A204.1 (cell line): ENCODE measurements around the gene RANBP9.

Experiments used
- FAIRE-seq: peaks from 2 replicates; lab custom pipeline; 2012; peaks lifted over from hg19 to GRCh38; lab: Jason Lieb, UNC

RANBP9 gene

DNA sequence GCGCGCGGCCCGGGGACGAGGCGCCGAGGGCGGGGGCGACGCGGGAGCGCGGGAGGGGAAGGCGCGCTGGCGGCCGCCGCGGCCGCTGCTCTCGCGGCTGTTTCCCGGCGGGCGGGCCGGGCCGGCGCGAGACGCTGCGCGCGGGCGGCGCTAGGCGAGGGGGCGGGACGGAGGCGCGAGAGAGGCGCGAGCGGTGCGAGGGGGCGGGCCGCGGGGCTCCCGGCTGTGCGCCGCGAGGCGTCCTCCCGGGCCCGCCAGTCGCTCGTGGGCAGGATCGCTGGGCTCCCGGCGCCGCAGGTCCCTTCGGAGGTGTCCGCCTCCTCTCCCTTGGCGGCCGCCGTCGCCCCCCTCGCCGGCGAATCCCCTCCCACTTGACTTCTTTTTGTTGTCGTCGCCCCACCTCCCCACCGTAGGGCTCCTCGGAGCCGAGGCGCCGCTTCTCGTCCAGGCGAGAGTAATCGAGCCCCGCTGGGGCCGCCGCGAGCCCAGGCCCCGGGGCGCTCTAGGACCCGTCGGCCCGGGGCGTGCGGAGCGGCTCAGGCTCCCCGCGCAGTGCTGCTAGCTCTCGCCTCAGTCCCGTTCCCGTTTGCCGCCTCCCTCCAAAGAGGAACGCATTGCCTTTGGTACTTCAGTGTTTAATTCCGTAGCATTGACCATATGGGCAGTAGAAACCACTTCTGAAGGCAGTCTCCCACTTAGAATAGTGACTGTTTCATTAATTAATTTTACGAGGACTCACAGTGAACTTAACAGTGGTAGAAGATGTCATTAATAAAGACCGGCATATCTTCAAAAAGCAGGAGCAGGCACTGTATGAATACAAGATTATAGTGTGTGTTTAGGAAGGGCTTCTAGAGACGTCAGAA lies at the start of gene RANBP9:
RANBP9 (minus strand) TSS at position 103 of the 866 bp plus-strand sequence. CDS start 330 bp downstream, outside the sequence.
- no peak for FAIRE-seq

DNA sequence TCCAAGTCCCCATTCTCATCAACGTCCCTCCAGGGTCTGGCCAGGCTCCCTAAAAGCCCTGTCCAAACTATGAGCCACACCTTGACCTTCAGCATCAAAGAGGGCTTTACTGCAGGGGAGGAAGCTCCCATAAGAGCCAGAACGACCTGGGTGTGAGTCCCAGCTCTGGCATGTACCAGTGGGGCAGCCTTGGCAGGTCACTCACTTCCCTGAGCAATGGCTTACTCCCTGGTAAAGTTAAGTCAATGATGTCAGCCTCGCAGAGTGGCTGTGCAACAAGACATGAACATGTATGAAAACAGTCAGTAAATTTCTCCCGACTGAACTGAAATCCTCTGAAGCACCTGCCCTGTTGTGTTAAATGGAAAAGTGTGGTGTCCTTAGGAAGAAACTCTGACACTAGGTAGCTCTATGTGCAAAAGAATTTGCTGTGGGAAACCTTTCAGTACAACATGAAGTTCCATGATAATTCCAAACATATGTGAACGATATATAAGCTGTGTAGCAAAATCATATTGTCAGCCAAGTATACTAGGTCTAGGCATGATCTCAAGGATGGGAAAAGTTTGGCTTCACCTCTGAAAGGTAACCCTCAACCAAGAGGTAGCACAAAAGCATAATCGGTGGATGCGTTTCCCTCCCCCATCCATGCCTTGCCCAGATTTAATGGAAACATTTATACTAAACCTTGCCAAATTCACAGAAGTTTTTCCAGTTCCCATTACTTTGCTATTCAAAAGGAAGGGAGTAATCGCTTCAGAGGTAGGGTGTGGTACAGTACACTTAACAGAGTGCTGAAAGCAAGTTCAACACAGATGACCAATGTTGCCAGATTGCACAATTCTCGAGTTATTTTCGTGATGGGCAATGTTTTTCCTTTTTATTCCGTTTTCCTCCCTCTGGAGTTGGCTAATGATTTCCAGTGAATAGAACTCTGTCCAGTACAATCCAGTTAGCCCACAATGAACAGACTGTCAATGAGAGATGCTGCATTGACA lies 49.0 kb upstream of the RANBP9 start:
- no peak for FAIRE-seq

DNA sequence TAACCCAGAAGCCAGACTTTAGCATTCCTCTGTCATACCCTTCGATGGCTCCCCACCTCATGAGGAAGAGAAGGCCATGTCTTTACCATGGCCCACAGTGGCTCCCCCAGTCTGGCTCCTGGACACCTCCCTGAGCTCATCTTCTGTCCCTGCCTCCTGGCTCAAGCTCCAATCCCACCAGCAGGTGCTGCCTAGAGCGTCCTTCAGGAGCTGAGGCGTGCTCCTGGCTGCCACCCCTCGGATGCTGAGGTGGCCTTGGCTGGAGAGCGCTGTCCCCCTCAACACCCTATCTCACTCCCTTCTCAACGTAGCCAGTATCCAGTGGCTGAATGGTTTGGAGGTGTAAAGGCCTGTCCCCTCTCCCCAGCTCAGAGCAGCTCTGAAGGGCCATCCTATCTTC lies 47.4 kb upstream of the RANBP9 start:
- no peak for FAIRE-seq

DNA sequence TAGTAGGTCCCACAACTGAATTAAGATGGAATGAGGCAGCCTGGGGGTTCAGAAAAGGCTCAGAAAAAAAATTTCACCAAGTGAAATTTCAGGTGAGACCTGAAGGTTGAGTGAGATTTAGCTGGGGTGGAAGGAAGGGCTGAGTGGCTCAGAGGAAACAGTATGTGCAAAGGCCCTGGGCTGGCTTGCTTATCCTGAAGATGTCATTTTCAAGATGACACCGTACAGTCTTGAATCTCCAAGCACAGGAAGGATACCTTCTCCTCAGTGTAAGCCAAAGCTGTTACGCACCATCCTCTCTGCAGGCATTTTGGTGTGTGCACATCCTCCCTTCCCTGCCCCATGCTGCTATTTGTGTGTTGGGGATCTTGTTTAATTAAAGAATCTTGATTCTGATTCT lies 43.0 kb upstream of the RANBP9 start:
- FAIRE-seq: no peak

DNA sequence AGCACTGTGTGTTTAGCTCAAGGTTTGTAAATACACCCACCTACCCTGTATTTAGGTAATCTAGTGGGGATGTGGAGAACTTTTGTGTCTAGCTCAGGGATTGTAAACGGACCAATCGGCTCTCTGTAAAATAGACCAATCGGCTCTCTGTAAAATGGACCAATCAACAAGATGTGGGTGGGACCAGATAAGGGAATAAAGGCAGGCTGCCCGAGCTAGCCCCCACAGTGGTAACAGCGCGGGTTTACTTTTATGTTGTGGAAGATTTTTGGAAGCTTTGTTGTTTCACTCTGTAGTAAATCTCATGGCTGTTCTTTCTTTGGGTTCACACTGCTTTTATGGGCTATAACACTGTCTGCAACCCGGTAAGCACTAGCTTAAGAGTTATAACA lies 32.1 kb upstream of the RANBP9 start:
- no peak for FAIRE-seq

DNA sequence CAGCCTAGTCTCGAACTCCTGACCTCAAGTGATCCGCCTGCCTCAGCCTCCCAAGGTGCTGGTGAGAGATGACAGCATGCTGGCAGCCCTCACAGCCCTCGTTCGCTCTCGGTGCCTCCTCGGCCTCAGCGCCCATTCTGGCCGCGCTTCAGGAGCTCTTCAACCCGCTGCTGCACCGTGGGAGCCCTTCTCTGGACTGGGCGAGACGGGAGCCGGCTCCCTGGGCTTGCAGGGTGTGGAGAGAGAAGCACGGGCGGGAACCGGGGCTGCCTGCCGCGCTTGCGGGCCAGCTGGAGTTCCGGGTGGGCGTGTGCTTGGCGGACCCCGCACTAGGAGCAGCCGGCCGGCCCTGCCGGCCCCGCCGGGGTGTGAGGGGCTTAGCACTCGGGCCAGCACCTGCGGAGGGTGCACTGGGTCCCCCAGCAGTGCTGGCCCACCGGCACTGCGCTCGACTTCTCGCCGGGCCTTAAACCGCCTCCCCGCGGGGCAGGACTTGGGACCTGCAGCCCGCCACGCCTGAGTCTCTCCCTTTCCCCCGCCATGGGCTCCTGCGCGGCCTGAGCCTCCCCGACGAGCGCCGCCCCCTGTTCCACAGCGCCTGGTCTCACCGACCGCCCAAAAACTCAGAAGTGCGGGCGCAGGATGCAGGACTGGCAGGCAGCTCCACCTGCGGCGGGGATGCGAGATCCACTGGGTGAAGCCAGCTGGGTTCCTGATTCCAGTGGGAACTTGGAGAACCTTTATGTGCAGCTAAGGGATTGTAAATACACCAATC lies 31.5 kb upstream of the RANBP9 start:
- FAIRE-seq: no peak

DNA sequence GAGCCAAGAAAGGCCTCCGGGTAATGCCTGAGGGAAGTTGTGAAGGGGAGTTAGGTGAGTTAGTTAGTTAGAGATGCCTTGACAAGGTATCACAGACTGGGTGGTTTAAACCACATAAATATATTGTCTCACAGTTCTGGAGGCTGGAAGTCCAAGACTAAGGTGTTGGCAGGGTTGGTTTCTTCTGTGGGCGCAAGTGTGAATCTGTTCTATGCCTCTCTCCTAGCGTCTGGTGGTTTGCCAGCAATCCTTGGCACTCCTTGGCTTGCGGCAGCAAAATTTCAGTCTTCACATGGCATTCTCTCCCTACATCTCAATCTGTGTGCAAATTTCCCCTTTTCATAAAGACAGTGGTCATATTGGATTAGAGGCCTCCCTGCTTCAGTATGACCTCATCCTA lies 29.7 kb upstream of the RANBP9 start:
- FAIRE-seq: no peak

DNA sequence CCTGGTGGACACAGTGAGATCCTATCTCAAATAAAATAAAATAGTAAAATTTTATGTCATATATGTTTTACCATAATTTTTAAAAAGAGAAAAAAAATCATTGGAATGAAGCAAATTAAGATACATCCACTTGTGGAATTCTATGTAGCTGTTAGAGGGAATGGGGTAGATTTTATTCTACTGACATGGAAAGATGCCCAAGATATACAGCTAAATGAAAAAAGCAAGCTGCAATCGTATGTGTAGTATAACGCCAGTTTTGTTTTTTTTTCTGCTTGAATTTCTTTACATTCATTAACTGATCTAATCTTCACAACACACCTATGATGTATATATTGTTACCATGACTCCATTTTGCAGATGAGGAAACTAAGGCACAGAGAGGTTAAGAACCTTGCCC lies 23.4 kb upstream of the RANBP9 start:
- no peak for FAIRE-seq

DNA sequence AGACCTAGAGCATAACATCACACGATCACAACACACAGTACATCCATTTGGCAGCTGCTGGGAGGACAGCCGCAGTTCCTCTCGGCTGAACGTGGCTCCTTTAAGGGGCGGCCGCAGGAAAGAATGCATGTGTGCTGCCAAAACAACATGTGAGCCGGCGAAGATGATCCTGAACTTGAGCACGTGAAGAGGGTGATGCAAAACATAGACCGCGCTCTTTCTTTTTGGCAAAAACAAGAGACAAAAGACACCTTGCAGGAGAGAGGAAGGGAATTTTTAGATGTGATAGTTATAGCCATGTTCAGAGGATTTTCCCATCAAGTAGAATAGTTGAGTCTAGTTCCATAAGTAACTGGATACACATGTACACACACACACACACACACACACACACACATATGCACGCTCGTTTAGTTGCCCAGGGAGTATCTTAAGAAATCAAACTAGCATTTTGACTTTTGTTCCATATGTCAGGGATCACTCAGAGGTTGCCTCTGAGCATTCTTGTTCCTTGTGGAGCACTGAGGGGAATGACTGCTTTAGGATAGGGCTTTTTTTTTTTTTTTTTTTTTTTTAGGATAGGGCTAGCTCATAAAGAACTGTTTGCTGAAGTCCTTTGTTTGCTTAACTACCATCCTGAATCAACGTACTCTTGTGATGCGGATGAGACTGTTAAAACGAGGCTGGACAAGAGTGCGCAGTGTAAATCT lies 21.7 kb upstream of the RANBP9 start:
- no peak for FAIRE-seq

DNA sequence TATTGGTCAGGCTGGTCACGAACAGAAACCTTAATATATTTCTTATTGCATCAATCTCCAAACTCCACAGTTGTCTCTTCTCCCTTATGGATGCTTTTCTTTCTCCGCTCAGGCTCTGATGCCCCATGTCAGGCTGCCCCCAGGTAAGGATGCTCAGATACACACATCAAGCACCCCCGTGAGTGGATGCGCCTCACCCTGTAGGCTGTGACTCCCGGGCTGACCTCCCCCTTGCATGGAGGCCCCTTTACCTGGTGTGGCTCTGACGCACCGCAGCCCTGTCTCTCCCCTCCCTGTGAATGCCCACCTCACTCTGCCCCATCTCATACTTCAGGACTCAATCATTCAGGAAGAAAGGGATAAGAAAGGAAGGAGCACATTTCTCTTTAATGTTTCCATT lies 19.1 kb upstream of the RANBP9 start:
- FAIRE-seq: no peak

DNA sequence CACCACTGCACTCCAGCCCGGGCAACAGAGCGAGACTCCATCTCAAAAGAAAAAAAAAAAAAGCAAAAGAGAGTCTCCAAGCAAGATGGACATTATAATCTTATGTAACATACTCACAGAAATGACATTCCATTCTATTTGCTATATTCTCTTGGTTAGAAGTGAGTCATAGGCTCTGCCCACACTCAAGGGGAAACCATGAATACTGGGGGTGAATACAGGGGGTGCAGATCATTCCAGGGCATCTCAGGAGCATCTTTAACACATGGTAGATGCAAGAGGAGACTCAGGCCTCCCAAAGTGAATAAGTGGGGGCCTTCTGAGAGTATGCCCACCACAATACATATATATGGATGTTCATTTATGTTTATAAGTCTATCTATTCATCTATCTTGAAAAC lies 18.3 kb upstream of the RANBP9 start:
- no peak for FAIRE-seq

DNA sequence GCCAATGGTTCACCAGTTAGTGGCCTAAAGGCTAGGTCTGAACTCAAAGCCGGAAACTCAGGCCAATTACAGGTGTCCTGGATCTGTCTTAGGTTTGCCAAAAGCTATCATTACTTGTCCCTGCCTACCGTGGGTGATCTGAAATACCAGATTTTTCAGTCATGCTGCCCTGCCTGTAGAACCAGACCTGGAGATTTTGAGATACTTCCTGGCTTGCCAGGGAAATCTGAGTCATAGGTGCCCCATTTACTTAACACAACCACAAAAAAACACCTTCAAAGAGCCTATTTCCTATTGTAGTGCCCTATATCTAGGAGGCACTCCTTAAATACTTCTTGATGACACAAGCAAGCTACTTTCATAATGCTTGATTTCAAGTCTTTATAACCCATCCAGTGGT lies 13.9 kb upstream of the RANBP9 start:
- FAIRE-seq: no peak

DNA sequence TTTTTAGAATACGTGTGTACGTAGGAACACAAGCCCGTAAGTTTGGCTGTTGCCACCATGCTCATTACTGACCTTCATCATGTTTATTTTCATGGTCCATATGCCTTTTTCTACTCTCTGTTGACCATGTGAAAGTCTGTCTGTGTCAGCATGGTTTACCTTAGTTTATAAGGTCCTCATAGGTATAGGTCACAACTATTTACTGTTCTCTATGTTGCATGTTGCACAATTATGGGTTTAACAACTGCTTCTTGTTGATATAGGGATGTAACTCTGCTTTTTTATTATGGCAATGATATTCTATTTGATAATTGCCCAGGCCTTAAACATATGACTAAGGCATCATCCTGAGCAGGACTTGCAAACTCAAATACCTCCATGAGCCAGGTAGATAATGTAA lies 13.4 kb upstream of the RANBP9 start:
- FAIRE-seq: no peak

DNA sequence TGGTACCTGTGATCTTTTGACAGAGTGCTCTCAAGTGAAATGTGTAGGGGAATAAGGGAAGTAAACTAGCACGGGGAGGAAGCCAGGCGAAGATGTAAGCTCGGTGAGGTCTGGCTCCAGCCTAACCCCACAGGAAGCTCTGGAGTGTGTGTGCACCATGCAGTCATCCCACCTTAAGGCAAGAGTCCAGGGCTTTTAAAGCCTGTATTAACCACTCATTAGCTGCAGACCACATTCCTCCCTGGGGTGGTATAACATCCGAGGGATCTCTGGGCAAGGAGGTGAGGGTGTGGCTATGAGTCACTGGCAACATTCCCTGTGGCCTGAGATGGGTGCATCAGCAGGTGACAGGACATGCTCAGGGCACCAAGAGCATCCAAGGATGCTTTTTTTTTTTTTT lies 12.5 kb upstream of the RANBP9 start:
- no peak for FAIRE-seq

DNA sequence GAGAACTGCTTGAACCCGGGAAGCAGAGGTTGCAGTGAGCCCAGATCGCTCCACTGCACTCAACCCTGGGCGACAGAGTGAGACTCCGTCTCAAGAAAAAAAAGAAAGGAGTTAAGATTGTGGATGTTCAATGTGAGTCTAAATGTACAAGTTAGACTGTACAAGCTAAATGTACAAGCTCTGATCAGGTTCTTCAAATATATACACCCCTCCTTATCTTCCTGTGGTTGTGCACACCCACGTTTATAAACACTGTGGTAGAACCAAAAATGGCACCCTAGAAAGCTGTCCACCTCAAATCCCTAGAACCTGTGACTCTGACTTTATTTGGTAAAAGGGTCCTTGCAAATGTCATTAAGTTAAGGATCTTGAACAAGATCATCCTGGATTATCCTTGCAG lies 11.2 kb upstream of the RANBP9 start:
- no peak for FAIRE-seq

DNA sequence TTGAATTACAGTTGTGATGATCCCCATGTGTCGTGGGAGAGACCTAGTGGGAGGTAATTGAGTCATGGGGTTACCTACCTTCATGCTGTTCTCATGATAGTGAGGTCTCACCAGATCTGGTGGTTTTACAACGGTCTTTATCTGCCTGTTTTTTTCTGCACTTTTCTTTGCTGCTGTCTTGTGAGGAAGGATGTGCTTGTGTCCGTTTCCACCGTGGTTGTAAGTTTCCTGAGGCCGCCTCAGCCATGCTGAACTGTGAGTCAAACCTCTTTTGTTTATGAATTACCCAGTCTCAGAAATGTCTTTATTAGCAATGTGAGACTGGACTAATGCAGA lies 6.5 kb upstream of the RANBP9 start:
- FAIRE-seq: no peak

DNA sequence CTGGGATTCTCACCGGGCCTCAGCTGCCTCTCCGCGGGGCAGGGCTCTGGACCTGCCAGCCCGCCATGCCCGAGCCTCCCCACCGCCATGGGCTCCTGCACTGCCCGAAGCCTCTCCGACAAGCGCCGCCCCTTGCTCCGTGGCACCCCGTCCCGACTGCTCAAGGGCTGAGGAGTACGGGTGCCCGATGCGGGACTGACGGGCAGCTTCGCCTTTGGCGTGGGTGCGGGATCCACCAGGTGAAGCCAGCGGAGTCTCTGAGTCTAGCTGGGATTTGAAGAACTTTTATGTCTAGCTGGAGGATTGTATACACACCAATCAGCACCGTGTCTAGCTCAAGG lies 5.3 kb upstream of the RANBP9 start:
- no peak for FAIRE-seq

DNA sequence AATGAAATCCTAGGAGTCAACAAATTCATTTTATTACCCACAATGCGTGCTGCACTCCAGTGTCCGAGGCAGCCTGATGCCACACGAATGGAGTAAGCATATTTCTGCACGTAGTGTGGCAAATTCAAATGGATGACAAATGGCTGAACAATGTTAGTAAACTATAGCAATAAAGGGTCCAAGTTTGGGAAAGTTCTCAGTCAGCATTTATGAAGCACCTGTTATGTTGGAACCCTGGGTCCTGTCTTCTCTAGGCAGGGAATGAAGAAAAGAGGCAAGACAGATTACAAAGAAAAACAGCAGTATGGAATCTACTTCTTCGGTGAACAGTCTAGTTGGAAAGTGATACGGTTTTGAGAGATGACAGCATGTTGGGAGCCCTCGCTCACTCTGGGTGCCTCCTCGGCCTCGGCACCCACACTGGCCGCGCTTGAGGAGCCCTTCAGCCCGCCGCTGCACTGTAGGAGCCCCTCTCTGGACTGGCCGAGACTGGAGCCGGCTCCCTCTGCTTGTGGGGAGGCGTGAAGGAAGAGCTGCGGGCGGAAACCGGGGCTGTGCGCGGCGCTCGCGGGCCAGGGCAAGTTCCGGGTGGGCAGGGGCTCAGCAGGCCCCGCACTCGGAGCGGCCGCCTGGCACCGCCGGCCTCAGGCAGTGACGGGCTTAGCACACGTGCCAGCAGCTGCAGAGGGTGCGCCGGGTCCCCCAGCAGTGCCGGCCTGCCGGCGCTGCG lies 4.8 kb upstream of the RANBP9 start:
- no peak for FAIRE-seq

DNA sequence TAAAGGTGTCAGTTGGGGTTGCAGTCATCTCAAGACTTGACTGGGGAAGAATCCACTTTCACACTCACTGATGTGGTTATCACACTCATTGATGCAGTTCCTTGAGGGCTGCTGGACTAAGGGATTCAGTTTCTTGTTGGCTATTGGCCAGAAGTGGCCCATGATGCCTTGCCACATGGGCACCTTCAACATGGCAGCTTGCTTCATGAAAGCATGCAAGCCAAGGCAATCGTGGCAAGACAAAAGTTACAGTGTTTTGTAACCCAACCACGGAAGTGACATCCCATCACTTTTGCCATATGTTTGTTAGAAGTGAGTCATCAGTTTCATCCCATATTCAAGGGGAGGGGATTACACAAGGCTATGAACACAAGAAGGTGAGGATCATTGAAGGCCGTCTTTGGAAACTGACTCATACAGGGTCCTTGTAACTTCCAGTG lies 3.8 kb upstream of the RANBP9 start:
- FAIRE-seq: no peak

DNA sequence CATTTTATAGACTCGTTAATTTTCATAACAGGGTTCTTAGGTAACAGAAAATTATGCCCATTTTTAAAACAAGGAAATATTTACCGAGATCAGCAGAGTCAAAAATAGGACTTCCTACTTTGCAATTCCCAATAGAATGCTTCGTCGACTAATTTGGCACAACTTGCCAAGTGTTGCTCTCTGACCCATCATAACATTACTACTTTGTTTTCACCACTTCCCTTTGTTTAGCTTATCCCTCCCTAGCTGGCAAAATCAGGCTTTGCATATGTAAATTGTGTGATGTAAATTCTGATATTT lies 914 bp upstream of the RANBP9 start:
- no peak for FAIRE-seq

DNA sequence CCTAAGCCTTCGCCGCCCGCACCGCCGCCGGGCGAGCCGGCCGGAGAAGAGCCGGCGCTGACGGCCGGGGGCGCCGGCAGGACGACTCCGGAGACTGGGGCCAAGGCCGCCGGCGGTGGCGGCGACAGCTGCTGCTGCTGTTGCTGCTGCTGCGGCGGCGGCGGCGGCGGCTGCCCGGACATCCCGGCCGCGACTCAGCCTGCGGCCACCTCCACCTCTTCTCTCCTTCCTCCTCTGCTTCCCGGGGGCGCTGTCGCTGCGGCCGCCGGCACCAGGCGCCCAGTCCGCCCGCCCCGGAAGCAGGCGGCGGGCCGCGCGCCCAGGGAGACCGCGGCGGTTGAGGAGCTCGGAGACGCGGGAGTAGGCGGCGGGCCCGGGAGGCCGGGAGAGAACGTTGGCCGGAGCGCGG lies 307 bp downstream of the RANBP9 start:
- no peak for FAIRE-seq
